K562 (cell line): ENCODE data around the gene DMBT1. TPM values are rescaled to one million over a fixed set of nuclear protein-coding genes. Genes with fewer than 3 reads are reported as not detected.

Source experiments
- ATAC-seq: fragments of 200-7000 bp; cut with Tn5 transposase; 3 replicates; pipeline ENCODE4 v1.9.1; 2020; ENCODE audit warnings: moderate library complexity
- BruUV-seq: library from RNA; stranded (reverse); fragments of 400-500 nt; replicated peaks from 2 replicates; lab custom pipeline; 2021; lab: Mats Ljungman, UMichigan
- CTCF ChIA-PET: fragments of 300-600 bp; formaldehyde crosslinking; extraction: SDS; loops from one replicate; lab custom pipeline; 2021; ENCODE audit warnings: low intra/inter-chr PET ratio; lab: Yijun Ruan, JAX
- POLR2A ChIA-PET: fragments of 300-600, 350-650 bp; sonication (Branson Sonifier 250); formaldehyde crosslinking; extraction: SDS; loops from one replicate; lab custom pipeline; 2021; ENCODE audit warnings: antibody characterized with exemption, inconsistent platforms; lab: Yijun Ruan, JAX
- DNase-seq, 4 experiments: peaks; one replicate each; pipeline versions ENCODE4 v3.0.0 to v3.0.0-alpha.2; 2011 to 2018; ENCODE audit warnings: low spot score in 3 of 4, mixed read lengths in 3 of 4; ENCODE audit errors: extremely low read depth in 1 of 4
- FAIRE-seq: peaks from 2 replicates; lab custom pipeline; 2011; peaks lifted over from hg19 to GRCh38; lab: Jason Lieb, UNC
- H2AFZ ChIP-seq: 2 replicates; pipeline ENCODE4 v1.6.0; 2011; ENCODE audit warnings: low read depth, low read length, control low read depth, inconsistent platforms
- H3K27ac ChIP-seq: fragments of 200-600 bp; 3 replicates; pipeline ENCODE4 v1.8.0; 2011; ENCODE audit warnings: low read depth, mild to moderate bottlenecking, control low read depth, inconsistent platforms, low read length, moderate library complexity, mixed read lengths; ENCODE audit errors: extremely low read depth
- H3K27me3 ChIP-seq, 2 experiments: fragments of 300-600 bp in 1 of 2; 2 replicates in 1 of 2; 3 replicates in 1 of 2; pipeline versions ENCODE4 v1.6.0 to v1.8.0; 2011; ENCODE audit warnings: inconsistent platforms in 2 of 2, low read length in 2 of 2, mild to moderate bottlenecking in 1 of 2, mixed read lengths in 1 of 2, moderate library complexity in 1 of 2; ENCODE audit not compliant: control insufficient read depth in 2 of 2, insufficient read depth in 2 of 2
- H3K36me3 ChIP-seq: fragments of 300-600 bp; 3 replicates; pipeline ENCODE4 v1.8.0; 2011; ENCODE audit warnings: mild to moderate bottlenecking, low read length, inconsistent platforms; ENCODE audit not compliant: control insufficient read depth, insufficient read depth
- H3K4me1 ChIP-seq, 2 experiments: fragments of 200-600 bp in 1 of 2; replicated peaks in 1 of 2; 2 replicates in 1 of 2; 3 replicates in 1 of 2; pipeline versions ENCODE4 v1.5.1 to v1.8.0; 2011; ENCODE audit warnings: inconsistent platforms in 2 of 2, low read length in 2 of 2, mild to moderate bottlenecking in 1 of 2, mixed read lengths in 1 of 2, moderate library complexity in 1 of 2; ENCODE audit not compliant: control insufficient read depth in 2 of 2, insufficient read depth in 2 of 2
- H3K4me2 ChIP-seq: 2 replicates; pipeline ENCODE4 v1.6.1; 2011; ENCODE audit warnings: low read length, control low read depth, inconsistent platforms, mixed read lengths; ENCODE audit not compliant: insufficient read depth
- H3K4me3 ChIP-seq: fragments of 200-600 bp; sonication (generic), shearing (Covaris generic); 2 replicates; pipeline ENCODE4 v1.5.1; 2016; ENCODE audit warnings: control low read depth, inconsistent platforms
- H3K79me2 ChIP-seq: fragments of 200-600 bp; 3 replicates; pipeline ENCODE4 v1.8.0; 2011; ENCODE audit warnings: low read length, inconsistent platforms; ENCODE audit not compliant: control insufficient read depth, insufficient read depth
- H3K9ac ChIP-seq, 2 experiments: 2 replicates each; pipeline versions ENCODE4 v1.6.0 to v1.6.1; 2011; ENCODE audit warnings: low read depth in 2 of 2, low read length in 2 of 2, control low read depth in 1 of 2, inconsistent platforms in 1 of 2, mild to moderate bottlenecking in 1 of 2, mixed read lengths in 1 of 2; ENCODE audit not compliant: insufficient read depth in 1 of 2
- H3K9me1 ChIP-seq: one replicate; pipeline ENCODE4 v1.6.0; 2011; ENCODE audit warnings: inconsistent platforms, mild to moderate bottlenecking, low read length, moderate library complexity; ENCODE audit not compliant: control insufficient read depth, insufficient read depth
- H3K9me3 ChIP-seq: replicated peaks from 2 replicates; pipeline ENCODE4 v1.5.1; 2011; ENCODE audit warnings: low read depth, low read length, inconsistent platforms; ENCODE audit not compliant: control insufficient read depth, insufficient read depth
- H4K20me1 ChIP-seq: replicated peaks from 2 replicates; pipeline ENCODE4 v1.6.1; 2011; ENCODE audit warnings: low read length, inconsistent platforms, mixed read lengths; ENCODE audit not compliant: control insufficient read depth, insufficient read depth
- ZNF766 ChIP-seq: fragments of 200-800 bp; sonication (Bioruptor generic); conservative IDR thresholded peaks from 2 replicates; pipeline ENCODE4 v1.6.1; 2016; ENCODE audit warnings: missing genetic modification characterization, missing compliant biosample characterization
- WGBS: fragments of 100-300 bp; shearing (Covaris generic); methylation state at CpG from one replicate; pipeline ENCODE4 v1.1.6; 2016; ENCODE audit warnings: low coverage, mixed read lengths; ENCODE audit not compliant: insufficient coverage; ENCODE audit errors: missing lambda C conversion rate; 5-methylcytosine and 5-hydroxymethylcytosine counted together
- in situ Hi-C: fragments of 300-500 bp; cut with MboI; formaldehyde crosslinking; loops from 4 replicates; pipeline ENCODE4 v1.15.0; 2018; ENCODE audit warnings: inconsistent platforms, mixed read lengths
- intact Hi-C: fragments of 100-400 bp; cut with micrococcal nuclease; formaldehyde crosslinking; loops from 2 replicates; pipeline ENCODE4 v1.14.2; 2022
- polyA plus RNA-seq, 8 experiments: library from polyadenylated mRNA; depleted of rRNA in 4 of 8; stranded (reverse) in 5 of 8; unstranded in 3 of 8; fragments of >200 nt; fragmentation: Nextera tagmentation in 2 of 8; fragmentation: Illumina TruSeq in 1 of 8; extraction: Ambion mirVana in 2 of 8; extraction: Trizol in 1 of 8; gene quantifications; 2 replicates each; pipeline versions ENCODE4 v1.2.1 to v1.2.3, GENCODE V29; 2011 to 2014; ENCODE audit warnings: inconsistent platforms in 1 of 8, missing spikeins in 1 of 8
- total RNA-seq, 7 experiments: library from RNA; depleted of rRNA in 6 of 7; stranded (reverse); fragments of >200 nt in 6 of 7; fragmentation: Illumina TruSeq in 2 of 7; extraction: Trizol in 2 of 7; gene quantifications; 2 replicates each; pipeline versions ENCODE4 v1.2.1 to v1.2.3, GENCODE V29; 2011 to 2021; ENCODE audit warnings: low replicate concordance in 1 of 7
- TF ChIP-seq, protein P1 (sequence below): sonication (generic); formaldehyde crosslinking; IDR thresholded peaks from 2 replicates; pipeline ENCODE4 v1.9.0; 2022; ENCODE audit warnings: mild to moderate bottlenecking, missing genetic modification reagents
- TF ChIP-seq, protein P2 (sequence below): sonication (generic); formaldehyde crosslinking; IDR thresholded peaks from 2 replicates; pipeline ENCODE4 v1.8.1; 2023; ENCODE audit warnings: mild to moderate bottlenecking, missing genetic modification reagents
- TF ChIP-seq, protein P3 (sequence below), 2 experiments: fragments of 450-650 bp in 1 of 2; IDR thresholded peaks; 2 replicates each; pipeline ENCODE4 v1.6.1; 2011 to 2017; ENCODE audit warnings: low read depth in 2 of 2, antibody characterized with exemption in 1 of 2, borderline replicate concordance in 1 of 2, low read length in 1 of 2, mild to moderate bottlenecking in 1 of 2, mixed read lengths in 1 of 2; ENCODE audit not compliant: control insufficient read depth in 1 of 2

Gene DMBT1
- total and polyA plus RNA-seq, 9 of the 15 experiments (the other 6 are each of a cell fraction or from before 2014, with no cell fraction given): 0.01 to 0.07 TPM; not detected in 7

DNA sequence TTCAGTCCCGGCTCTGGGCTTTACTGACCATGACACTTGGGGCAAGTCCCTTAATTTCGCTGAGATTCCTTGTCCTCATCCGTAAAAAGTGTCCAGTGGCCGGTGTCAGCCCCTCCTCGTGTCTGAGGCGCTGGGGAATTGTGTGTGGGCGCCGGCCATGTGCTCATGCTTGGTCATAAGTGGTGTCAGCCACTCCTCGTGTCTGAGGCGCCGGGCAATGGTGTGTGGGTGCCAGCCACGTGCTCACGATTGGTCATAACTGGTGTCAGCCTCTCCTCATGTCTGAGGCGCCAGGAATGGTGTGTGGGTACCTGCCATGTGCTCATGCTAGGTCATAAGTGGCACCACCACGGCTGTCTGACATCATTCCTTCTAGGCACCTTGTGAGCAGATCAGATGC, 40.7 kb upstream of the DMBT1 start (continued):
- TF ChIP-seq, protein P1, sequence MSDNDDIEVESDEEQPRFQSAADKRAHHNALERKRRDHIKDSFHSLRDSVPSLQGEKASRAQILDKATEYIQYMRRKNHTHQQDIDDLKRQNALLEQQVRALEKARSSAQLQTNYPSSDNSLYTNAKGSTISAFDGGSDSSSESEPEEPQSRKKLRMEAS (CRISPR knock-in tag): no peak
- TF ChIP-seq ZNF766 (CRISPR knock-in tag): no peak
- TF ChIP-seq, protein P2, sequence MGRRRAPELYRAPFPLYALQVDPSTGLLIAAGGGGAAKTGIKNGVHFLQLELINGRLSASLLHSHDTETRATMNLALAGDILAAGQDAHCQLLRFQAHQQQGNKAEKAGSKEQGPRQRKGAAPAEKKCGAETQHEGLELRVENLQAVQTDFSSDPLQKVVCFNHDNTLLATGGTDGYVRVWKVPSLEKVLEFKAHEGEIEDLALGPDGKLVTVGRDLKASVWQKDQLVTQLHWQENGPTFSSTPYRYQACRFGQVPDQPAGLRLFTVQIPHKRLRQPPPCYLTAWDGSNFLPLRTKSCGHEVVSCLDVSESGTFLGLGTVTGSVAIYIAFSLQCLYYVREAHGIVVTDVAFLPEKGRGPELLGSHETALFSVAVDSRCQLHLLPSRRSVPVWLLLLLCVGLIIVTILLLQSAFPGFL (CRISPR knock-in tag): no peak

DNA sequence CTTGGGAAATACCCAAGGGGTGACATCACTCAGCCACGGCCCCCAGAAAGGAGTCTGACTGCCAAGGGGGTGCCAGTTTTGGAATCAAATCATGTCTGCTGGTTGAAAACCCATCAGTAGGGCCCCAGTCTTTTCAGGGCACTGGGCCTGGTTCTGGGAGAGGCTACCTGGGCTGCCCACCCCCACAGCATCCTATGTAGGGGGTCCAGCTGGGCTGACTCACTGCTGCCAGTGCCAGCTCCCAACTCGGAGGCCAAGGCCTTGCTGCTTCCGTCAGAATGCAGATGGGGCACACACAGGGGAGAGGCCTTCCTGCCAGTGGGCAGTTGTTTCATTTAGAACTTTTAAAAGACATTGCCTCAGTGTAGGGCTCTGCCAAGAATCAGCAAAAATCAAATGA, 39.5 kb upstream of the DMBT1 start:
- Histone ChIP-seq H3K4me2 (no peak overlapping the region), H3K27me3 (no peaks in the 10 kb centered on the region), H3K4me1 (no peaks in the 10 kb centered on the region), H4K20me1 (no peaks in the 10 kb centered on the region), H2AFZ (no peak overlapping the region), H3K79me2 (no peaks in the 10 kb centered on the region), H3K27ac (no peak overlapping the region), H3K9ac (no peak overlapping the region), H3K9me1 (no peaks in the 10 kb centered on the region), H3K36me3 (no peaks in the 10 kb centered on the region), H3K9me3 (no peaks in the 10 kb centered on the region), H3K4me3 (no peak overlapping the region)
- WGBS: 0% methylated on average over 3 of the region's 3 CpGs
- ATAC-seq (no peak), DNase-seq (no peak), FAIRE-seq (no peak)
- no TSS peak for BruUV-seq
- CTCF ChIA-PET: no interaction called here
- in situ Hi-C loops (no loop called here), intact Hi-C loops (no loop called here)
- POLR2A ChIA-PET: no interaction called here
- TF ChIP-seq, protein P3, sequence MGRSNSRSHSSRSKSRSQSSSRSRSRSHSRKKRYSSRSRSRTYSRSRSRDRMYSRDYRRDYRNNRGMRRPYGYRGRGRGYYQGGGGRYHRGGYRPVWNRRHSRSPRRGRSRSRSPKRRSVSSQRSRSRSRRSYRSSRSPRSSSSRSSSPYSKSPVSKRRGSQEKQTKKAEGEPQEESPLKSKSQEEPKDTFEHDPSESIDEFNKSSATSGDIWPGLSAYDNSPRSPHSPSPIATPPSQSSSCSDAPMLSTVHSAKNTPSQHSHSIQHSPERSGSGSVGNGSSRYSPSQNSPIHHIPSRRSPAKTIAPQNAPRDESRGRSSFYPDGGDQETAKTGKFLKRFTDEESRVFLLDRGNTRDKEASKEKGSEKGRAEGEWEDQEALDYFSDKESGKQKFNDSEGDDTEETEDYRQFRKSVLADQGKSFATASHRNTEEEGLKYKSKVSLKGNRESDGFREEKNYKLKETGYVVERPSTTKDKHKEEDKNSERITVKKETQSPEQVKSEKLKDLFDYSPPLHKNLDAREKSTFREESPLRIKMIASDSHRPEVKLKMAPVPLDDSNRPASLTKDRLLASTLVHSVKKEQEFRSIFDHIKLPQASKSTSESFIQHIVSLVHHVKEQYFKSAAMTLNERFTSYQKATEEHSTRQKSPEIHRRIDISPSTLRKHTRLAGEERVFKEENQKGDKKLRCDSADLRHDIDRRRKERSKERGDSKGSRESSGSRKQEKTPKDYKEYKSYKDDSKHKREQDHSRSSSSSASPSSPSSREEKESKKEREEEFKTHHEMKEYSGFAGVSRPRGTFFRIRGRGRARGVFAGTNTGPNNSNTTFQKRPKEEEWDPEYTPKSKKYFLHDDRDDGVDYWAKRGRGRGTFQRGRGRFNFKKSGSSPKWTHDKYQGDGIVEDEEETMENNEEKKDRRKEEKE (IDR thresholded peaks at IDR 0.05; ENCODE audit: borderline replicate concordance in 1 of 2, control insufficient read depth in 1 of 2, low read depth in 2 of 2, low read length in 1 of 2): no peak
